ENCODE data around the gene RAD51B.
"Not testable (repeated sequence)": the region's sequence is repeated elsewhere in the genome, so short reads cannot be mapped to it uniquely, and the experiment has no call there.

The RAD51B gene

GRCh38 chr14:68112442-68112841 is 292.9 kb downstream of the RAD51B start:
- DNase-seq (ENCODE audit: low read depth in 2 of 2): no peak

DNA sequence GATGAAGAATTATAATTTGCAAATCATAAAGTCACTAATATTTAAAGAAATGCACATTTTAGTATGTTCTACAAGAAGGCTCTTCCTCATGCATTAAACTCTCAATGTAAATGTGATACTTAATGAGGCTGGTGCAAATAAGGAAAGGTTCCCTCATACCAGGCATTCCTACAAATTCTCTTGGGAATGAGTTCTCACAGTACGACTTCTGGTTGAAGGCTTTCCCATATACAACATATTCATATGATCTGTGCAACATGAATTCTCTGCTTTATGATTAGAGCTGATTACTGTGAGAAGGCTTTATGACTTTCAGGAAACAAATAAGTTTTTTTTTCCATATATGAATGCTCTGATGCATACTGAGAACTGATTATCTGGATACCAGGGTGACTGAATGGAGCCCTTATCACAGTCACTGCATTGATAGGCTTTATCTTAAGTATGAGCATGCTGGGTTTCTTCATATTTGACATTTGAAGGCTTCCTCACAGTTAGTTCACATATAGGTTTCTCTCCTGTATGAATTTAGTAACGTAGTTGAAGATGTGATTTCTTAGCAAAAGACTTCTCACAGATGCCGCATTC is 293.9 kb downstream of the RAD51B start:
- peak; percentile 75 to 77 for DNase-seq (ENCODE audit: low read depth in 2 of 2)

- DNase-seq (ENCODE audit: low read depth in 2 of 2): not testable (repeated sequence)
Measured at GRCh38 chr14:68115952-68116351, 296.4 kb downstream of the RAD51B start.

DNA sequence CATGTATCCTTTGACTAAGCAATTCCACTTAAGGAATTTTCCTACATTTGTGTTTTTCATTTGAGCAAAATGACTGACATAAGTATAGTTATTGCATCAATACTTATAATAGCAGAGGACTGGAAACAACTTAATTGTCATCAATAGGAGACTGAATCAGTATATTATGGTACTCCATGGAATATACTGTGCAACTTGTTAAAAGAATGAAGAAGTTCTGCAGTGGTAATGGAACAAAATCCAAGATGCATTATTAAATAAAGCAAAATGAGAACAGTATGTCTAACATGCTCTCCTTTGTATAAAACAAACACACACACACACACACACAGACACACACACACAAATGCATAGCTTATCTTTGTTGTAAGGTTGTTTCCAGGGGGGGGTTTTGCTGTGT is 303.1 kb downstream of the RAD51B start:
- DNase-seq (ENCODE audit: low read depth in 2 of 2): no peak

DNA sequence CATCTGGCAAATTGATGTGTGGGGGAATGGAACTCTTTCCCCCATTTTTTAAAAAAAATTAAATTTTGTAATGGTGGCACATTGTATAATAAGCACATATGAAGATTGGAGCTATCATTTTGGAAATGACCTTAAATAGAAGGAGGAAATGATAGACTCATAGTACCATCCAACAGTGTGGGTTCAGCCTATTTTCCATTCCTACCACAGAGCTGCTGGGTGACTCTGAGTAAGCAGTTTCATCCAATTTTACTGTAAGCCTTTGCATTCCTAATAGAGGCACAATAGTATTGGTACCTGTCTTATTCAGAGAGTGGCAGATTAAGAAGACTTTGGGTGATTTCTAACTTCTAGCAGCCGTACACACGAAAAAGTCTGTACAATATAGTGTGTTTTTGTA is 304.5 kb downstream of the RAD51B start:
- DNase-seq (ENCODE audit: low read depth in 2 of 2): no peak

DNA sequence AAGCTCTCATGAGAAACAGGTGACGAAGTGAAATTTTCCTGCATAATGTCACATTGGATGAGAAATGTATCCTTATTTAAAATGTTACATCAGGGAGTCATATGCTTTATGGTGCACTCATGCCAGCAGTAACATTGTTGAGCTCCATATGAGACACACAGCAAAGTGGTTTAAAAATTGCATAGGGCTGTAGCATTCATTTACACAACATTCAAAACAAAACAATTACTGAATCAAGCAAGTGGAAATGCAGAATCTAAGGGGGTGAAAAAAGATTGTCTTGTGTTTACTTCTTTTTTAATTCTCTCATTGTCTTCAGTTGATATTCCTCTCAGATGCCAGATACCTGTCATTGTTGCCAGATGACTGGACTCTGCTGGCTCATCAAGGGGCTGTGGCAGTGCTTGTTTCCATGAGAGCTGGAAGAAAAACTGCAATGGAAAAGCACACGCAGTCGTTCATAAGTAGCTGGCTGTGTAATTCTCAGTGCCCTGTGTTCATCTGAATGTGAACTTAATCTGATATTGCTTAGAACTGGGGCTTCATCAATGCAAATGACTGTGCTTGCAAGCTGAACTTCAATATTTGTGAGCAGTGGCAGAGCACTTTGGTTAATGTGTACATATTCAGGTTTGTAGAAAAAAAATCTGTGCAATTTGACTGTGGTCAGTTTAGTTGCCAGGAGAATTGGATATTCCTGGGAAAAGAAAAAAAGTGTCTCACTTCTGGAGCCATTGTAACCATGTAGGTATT is 305.6 kb downstream of the RAD51B start:
- DNase-seq (ENCODE audit: low read depth in 2 of 2): peak in 1 of 2 experiments; percentile 32

GRCh38 chr14:68127166-68127565 is 307.6 kb downstream of the RAD51B start:
- no peak for DNase-seq (ENCODE audit: low read depth in 2 of 2)

GRCh38 chr14:68131907-68132306 is 312.3 kb downstream of the RAD51B start:
- no peak for DNase-seq (ENCODE audit: low read depth in 2 of 2)

- no peak for DNase-seq (ENCODE audit: low read depth in 2 of 2)
Measured at GRCh38 chr14:68132563-68133121, 313.1 kb downstream of the RAD51B start.

DNA sequence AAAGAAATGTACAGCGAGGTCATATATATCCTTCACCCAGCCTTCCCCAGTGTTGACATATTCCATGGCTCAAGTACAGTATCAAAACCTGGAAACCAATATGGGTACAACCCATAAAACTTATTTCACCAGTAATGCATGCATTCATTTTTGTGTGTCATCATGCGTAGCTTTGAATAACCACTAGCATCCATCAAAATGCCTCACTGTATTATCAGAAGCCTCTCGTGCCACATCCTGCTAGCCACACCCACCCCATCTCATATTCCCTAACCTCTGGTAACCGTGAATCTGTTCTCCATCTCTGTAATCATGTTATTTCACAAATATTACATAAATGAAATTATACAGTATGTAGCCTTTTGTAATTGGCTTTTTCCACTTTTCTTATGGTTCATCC is 314.3 kb downstream of the RAD51B start:
- DNase-seq (ENCODE audit: low read depth in 2 of 2): no peak

GRCh38 chr14:68135028-68135427 is 315.4 kb downstream of the RAD51B start:
- no peak for DNase-seq (ENCODE audit: low read depth in 2 of 2)

GRCh38 chr14:68135566-68135965 is 316.0 kb downstream of the RAD51B start:
- DNase-seq (ENCODE audit: low read depth in 2 of 2): no peak

DNA sequence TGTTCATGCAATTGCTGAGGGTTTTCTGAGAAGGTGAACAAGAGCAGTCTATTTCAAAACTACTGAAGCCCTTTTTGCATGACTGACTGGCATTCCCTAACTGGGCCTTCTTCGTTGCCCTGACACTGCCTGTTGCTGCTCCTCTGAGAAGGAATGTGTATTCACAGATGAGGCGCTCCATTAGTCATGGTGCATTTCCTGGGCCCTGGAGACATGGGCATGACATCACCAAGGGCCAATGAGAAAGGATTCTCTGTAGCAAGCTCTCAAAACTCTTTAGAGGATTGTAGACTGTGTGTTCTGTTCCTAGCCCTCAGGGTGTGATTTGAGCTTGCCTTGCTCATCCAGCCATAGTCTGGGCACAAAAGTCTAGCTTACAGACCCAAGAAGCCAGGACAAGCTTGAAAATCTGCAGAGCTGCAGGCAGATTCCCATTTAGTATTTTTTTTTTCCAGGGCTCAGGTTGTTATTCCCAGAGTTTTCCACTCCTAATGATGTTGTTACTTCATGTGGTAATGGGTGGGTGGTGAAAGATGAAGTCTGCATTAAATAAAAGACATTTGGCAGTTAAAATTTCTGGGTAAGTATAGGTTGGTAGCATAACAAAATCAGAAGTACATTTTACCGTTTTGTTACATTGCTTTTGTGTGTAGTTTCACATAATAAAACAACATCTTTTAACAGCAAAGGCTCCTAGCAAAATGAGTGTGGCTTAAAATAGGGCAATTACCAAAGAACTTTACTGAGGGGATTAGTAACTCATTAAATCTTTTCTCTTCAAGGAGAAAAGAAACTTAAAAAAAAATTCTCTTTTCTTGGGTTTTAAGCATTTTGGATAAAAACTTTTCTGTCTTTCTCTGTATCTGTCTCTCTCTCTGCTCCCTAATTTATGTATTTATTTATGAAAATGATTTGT is 318.4 kb downstream of the RAD51B start:
- peak; percentile 76 to 78 for DNase-seq (ENCODE audit: low read depth in 2 of 2)

GRCh38 chr14:68139431-68140075 is 320.0 kb downstream of the RAD51B start:
- no peak for DNase-seq (ENCODE audit: low read depth in 2 of 2)

DNA sequence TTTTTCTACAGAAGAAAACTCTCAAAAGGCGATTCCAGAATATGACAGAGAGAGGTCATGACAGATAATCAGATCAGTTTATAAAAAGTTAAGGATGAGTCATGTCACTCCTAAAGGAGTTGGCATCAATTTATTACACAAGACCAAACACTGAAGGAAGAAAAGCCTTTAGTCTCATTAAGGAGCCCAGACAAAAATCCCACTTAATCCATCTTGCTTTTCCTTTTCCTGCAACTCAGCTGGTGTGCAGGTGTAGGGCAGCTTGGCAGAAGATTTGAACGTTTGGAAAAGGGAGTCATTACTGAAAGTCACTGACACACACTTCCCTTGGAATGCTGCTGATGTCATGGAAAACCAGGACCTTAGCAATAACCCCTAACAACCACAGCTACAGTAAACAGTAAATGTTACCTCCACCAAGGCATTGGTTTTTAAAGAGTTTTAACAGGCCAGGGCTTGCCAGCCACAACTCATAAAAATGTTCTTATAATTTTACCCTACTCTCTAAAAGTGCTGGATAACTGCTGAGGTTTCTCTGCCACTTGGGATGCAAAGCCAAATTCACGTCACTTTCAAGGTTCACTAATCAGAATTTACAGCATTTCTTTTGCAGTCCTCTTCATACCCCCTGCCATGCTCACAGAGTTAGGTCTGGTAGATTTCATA is 320.6 kb downstream of the RAD51B start:
- DNase-seq (ENCODE audit: low read depth in 2 of 2): peak; percentile 94 to 95

DNA sequence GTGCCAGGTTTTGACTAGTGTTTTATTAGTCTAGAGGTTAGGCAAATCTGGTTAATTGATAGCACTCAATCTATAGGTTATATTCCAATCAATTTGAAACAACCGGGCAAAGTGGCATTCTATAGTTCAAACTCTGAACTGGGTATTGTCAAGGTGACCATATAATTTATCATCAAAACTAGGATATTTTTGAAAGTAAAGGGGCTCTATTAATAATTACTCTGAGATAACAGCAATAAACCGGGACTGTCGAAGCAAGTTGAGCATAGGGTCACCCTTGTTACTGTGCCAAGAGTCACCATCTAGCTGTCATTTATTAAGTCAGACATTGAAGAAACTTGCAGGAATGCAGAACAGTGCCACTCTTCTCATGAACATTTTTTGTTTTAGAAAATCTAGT is 321.2 kb downstream of the RAD51B start:
- no peak for DNase-seq (ENCODE audit: low read depth in 2 of 2)

DNA sequence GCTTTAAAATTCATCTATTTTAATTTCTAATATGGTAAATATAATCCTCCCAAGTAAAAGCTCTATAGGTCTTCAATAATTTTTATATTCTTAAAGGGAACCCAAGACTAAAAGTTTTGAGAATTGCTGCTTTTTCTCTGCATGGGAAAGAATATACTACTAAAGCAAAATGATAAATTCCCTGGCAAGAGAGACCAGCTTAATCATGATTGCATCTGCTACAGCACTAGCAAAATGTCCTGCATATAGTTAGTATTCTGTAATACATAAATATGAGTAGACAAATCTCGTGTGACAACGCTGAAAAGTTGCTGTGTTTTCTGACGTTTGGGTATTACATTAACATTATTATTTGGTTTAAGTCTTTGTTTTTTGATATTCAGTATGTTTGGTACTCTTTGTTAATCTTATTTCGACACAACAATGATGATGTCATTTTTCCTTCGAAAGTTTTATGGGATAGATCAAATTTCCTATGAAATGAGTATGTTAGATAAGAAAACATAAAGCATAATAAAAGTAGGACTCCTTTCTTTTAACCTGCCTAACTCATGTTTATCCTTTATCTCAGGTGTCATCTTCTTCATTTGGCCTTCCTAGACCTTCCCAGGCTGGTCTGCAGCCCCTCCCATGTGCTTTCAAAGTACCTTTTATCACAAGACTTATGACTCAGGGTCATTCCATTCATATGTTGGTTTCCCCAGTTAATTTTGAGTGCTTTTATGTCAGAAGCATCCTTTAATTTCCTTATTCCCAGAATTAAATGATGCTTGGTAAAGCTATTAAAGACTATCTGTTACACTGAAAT is 321.9 kb downstream of the RAD51B start:
- DNase-seq (ENCODE audit: low read depth in 2 of 2): no peak

GRCh38 chr14:68143341-68143841 is 323.8 kb downstream of the RAD51B start:
- no peak for DNase-seq (ENCODE audit: low read depth in 2 of 2)

DNA sequence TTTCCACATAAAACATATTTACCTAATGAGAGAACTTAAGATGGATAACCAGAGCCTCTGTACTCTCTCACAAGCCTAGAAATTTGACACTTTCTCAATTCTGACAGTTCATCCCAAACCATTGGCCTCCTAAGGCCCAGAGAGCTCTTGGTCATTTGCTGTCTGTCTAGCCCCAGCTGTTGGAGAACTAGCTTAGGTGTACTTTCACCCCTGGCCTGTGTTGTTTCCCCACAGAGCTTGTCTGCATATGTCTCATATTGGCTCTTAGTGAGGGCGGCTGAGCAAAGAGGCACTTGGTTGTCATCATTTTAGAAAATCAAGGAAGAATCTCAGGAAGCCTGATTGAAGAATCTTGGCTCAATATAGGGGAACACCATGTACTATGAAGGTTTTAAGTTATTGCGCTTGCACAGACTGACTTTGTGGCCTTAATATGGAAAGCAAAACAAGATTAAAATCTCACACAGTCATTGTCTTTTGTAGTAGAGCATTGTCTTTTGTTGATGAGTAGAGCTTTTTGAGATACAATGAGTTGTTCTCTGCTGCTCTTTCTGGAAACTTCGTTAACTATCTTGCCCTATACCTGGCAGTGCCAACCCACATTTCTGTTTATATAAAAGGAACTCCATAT is 324.6 kb downstream of the RAD51B start:
- DNase-seq (ENCODE audit: low read depth in 2 of 2): no peak

DNA sequence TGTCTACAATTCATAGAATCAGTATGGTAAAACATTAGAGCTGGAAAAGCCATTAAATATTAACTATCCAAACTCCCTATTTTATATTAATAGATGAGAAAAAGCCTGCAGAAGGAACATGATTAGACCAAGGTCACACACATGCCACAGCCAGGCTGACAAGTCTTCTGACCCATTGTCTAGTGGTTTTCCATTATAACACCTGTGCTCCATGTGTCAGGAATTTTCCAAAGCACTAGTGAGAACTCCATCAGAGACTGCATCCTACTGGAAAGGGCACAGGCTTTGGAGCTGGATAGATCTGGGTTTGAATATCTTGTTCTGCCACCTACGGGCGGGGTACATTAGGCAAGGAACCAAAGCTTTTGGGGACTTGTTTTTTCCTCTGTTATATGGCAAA is 325.5 kb downstream of the RAD51B start:
- no peak for DNase-seq (ENCODE audit: low read depth in 2 of 2)
